Esophagus squamous epithelium (tissue), 4 donors: ENCODE results near the gene MAP3K5.

Experiments used
- POLR2A ChIP-seq, 4 donors: fragments of 450-650 bp; IDR thresholded peaks; one replicate each; pipeline ENCODE4 v1.6.1; 2017; ENCODE audit warnings: antibody characterized with exemption in 4 of 4, mild to moderate bottlenecking in 4 of 4, moderate library complexity in 3 of 4
- TF ChIP-seq, protein P1 (sequence below), 6 experiments: fragments of 450-650 bp in 4 of 6; fragments of 200-600 bp in 2 of 6; sonication (generic) in 2 of 6; IDR thresholded peaks; one replicate each; pipeline ENCODE4 v1.5.1; 2016 to 2019; ENCODE audit warnings: antibody characterized with exemption in 6 of 6, mild to moderate bottlenecking in 4 of 6, moderate library complexity in 4 of 6

DNA sequence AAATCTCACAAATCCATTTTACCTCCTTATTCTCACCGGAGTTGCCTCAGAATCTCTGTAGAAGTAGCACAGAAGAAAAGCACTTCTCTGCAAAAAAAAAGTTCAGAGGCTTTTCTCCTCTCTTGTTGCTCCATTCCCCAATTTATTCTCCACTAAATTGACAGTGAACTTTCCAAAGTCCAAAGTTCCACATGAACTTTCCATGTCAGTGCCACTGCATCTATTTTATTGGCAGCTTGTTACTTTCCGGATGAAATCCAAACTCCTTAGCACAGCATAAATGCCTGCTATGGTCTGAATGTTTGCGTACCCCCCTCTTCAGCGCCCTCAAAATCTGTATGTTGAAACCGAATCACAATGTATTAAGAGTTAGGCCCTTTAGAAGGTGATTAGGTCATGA lies 165.1 kb downstream of the MAP3K5 start:
- TF ChIP-seq POLR2A (IDR thresholded peaks at IDR 0.05): no peak
- TF ChIP-seq, protein P1, sequence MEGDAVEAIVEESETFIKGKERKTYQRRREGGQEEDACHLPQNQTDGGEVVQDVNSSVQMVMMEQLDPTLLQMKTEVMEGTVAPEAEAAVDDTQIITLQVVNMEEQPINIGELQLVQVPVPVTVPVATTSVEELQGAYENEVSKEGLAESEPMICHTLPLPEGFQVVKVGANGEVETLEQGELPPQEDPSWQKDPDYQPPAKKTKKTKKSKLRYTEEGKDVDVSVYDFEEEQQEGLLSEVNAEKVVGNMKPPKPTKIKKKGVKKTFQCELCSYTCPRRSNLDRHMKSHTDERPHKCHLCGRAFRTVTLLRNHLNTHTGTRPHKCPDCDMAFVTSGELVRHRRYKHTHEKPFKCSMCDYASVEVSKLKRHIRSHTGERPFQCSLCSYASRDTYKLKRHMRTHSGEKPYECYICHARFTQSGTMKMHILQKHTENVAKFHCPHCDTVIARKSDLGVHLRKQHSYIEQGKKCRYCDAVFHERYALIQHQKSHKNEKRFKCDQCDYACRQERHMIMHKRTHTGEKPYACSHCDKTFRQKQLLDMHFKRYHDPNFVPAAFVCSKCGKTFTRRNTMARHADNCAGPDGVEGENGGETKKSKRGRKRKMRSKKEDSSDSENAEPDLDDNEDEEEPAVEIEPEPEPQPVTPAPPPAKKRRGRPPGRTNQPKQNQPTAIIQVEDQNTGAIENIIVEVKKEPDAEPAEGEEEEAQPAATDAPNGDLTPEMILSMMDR (IDR thresholded peaks at IDR 0.05): no peak
